NCI-H82 (cell line): ENCODE results near the gene SYNDIG1.
"Not testable (repeated sequence)": the region's sequence is repeated elsewhere in the genome, so short reads cannot be mapped to it uniquely, and the experiment has no call there.

Experiments
- DNase-seq: peaks from one replicate; lab custom pipeline; 2025; lab: John Stamatoyannopoulos, UW

SYNDIG1 gene

DNA sequence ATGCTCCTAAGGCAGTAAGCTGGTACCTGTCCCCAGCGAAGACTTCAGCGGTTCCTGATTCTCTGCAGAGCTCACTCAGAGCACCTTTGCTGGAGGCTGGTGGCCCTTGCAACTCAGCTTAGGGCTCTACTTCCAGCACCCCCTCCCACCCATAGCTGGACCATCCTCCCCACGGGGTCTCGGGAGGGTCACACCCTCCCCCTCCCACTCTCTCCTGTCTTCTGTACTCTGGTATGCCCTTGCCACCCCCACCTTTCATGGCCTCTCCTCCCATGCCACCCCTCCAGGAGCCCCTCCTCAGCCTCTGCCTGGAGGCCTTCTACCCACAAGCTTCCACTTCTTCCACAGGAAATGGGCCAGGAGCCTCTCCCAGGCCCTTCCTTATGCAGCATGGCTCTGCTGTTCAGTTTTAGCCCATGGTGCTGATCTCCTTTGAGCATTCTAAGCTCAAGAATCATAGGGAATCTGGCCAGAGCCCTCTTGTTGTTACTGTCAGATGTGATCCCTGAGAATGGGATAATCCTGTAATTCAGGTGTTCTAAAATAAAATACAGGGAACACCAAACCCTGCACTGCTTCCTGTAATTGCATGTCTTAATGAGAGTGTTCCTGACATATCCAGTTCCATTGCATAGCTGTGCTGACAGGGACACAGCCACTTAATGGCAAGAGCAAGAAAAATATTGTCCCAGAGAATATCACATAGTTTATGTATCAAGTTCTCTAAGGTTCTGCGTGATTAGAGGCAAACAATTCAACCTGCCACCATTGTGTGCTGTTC lies 142.1 kb downstream of the SYNDIG1 start:
- no peak for DNase-seq

- DNase-seq = no peak
Observed at GRCh38 chr20:24612799-24613775, 143.7 kb downstream of the SYNDIG1 start.

DNA sequence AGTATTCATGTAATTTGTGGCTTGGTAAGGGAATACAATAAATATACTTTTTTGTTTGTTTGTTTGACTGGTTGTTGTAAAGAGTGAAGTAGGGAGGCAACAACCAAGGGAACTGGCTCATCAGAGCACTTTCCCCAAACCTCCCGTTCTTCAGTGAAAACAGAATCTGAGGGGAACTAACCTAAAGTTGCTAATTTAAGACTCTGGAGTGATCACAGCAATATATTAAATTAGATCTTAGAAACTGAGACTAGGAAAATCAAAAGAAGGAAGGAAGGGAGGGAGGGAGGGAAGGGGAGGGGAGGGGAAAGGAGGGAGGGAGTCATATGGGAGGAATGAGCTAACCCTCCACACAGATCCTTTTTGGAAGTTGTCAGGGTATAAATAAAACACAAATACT lies 144.9 kb downstream of the SYNDIG1 start:
- DNase-seq = no peak

DNA sequence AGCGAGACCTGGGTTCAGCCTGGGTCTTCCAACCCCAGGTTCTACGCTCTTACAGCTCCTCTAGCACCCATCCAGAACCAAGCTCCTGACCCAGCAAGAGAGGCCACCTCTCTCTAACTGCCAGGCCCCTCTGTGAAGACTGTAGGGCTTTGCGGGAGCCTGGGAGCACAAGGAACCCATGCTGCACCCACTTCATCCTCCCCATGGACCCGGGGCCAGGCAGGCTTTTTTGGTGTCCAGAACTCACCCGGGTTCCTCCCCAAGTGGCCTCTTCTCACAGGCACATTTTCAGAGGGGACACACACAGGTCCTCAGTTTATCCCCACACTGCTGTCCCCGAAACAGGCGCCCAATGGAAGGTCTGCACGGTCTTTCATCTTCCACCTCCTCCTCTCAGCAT lies 145.9 kb downstream of the SYNDIG1 start:
- DNase-seq = no peak

DNA sequence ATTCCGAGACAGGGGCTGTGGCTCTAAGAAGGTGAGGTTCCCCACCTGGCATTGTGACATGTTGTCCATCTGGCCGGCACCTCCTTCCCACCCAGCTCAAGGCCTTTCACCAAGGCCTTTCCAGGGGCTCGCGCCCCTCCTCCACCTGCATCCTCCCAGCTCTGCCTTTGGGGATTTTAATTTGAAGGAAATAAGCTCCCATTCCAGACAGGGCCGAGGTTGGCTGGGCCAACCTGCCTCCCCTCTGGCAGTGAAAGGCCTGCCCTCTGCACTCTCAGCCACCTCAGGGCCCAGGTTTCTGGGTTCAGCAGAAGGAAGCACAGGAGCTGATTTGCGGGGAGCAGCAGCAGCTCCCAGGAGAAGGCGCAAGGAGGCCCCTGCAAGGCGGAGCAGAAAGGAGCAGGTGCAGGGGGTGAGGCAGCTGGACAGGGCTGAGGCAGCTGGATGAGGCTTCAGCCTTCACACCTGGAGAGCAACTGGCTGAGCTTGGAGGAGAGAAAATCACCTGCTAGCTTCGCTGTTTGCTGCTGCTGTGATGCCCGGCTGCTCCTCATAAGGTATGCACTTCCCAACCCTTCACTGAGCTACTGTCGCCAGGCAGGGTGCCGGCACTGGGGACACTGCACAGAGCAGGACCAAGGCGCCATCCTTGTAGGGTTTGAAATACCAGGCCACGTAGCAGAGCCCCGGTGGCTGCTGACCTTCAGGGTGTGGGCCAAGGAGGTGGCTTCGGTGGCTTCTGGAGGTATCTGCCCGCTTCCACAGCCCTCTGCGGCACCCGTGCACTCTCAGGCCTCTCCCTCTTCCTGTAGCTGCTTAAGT lies 147.0 kb downstream of the SYNDIG1 start:
- DNase-seq = no peak

GRCh38 chr20:24617080-24617432 lies 147.6 kb downstream of the SYNDIG1 start:
- no peak for DNase-seq

DNA sequence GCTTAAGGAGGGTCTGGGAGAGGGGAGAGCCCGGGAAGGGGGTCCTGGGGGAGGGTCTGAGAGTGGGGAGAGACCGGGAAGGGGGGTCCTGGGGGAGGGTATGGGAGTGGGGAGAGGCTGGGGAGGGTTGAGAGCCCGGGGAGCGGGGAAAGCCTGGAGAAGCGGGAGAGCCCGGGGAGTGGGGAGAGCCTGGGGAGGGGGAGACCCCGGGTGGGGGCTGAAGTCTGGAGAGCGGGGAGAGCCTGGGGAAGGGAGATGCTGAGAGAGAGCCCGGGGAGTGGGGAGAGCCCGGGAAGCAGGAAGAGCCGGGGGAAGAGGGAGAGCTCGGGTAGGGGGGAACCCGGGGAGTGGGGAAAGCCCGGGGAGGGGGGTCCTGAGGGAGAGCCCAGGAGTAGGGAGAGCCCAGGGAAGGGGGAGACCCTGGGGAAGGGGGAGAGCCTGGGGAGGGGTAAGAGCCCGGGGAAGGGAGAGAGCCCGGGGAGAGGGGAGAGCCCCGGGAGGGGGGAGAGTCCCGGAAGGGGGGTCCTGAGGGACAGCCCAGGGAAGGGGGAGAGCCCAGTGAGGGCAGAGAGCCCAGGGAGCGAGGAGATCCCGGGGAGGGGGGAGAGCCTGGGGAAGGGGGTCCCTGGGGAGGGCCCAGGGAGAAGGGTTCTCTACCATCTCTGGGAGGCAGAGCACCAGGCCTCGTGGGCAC lies 148.5 kb downstream of the SYNDIG1 start:
- no peak for DNase-seq

DNA sequence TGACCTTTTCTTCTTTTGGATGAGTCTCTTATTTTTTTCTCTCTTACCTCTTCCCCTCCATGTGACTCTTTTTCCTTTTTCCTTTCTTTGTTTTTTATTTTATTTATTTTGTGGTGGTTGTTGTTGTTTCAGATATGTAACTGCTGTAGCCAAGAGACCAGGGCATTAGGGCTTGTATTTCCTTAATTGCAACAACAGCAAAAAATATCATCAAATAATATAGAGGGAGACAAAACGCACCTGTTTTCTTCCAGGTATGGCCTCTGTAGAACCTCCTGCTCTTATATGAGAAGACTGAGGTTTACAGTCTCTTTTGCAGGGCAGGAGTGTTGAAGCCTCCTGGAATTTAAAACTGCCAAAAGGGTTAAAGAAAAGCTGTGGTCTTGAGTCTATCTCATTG lies 149.3 kb downstream of the SYNDIG1 start:
- no peak for DNase-seq

DNA sequence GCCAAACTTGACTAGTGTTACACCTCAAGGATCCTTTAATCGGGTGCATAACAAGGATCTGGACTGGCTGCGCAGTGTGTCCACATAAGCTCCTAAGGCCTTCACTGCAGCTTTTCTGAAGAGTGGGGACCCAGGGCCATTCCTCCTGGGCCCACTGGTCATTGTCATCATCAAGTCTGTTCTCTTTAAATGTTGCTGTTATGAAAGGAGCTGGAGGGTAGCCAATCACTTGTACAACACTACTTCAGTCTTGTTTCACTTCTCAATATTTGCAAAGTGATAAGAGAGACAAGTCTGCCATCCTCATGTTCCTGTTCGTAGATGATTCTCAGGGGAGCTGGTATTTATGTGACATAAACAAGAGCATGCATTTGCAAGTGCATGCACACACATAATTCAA lies 149.8 kb downstream of the SYNDIG1 start:
- DNase-seq = no peak

- no peak for DNase-seq
Observed at GRCh38 chr20:24620937-24621519, 151.6 kb downstream of the SYNDIG1 start.

GRCh38 chr20:24622856-24623255 lies 153.4 kb downstream of the SYNDIG1 start:
- DNase-seq = no peak

- not testable (repeated sequence) for DNase-seq
Observed at GRCh38 chr20:24626141-24626540, 156.7 kb downstream of the SYNDIG1 start.

DNA sequence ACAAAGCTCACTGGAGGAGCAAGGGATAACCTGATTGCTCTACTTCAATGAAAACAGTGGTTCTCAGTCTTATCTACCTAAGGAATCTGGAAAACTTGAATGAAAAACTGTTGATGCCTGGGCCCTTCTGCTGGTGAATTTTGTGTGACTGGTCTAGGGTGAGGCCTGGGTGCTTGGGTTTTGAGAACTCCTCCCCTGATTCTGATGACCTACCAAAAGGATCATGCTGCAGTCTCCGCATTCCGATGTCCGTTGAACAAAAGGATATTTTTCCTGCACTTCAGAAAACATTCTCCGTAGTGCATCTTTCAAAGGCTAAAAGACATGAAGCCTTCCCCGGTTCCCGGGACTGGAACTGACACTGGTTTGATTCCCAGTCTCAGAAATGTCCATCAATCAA lies 157.9 kb downstream of the SYNDIG1 start:
- DNase-seq = no peak

DNA sequence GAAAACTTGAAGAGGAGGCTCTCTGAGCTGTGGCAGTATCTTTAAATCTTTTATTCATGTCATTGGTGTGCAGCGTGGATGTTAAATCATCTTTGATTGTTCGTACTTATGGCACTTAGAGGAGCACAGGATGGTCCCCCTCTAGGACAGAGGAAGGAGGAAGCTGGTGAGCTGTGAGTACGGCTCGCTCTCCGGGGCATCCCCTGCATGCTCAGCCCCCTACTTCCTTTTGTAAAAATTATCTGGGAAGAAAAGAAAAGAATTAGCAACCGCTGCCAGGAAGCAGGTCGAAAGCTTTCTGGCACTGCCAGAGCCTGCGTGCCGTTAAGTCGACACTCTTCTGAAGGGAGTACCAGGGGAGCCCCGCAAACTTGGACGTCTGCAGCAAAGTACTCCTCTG lies 158.5 kb downstream of the SYNDIG1 start:
- DNase-seq = no peak

DNA sequence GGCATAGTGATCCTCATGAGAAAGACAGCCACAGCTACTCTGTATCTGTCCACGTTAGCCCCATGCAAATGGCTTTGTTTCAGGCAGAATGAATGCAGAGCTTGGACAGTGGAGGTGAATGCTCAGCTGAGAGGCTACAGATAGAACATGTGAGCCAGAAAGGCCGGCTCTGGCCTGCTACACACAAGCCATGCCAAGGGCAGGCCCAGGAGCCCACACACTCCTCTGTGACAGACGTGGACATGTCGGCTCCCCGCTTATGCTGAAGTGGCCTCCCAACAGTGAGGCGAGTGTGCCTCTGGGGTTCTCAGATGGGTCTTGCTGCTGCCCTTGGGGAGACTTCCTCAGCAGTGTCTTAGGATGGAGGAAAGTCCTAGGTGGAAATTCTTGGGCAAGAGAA lies 159.6 kb downstream of the SYNDIG1 start:
- no peak for DNase-seq

DNA sequence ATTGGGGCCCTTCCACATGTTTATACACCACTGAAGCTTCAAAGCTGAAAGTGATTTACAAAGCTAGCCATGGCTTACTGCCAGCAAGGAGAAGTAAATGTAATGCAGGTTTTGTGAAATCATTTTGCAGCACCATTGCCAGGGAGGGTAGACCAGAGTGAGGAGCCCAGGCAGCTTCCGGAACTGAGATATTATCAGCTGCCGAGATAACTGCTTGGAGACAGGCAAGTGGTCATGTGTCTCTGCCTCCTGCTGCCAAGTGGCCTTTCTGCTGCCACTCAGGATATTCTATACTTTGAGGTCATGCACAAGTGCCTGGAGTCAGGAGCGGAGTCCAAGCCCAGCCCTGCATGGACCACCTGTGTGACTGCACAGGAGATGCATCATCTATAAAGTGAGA lies 160.2 kb downstream of the SYNDIG1 start:
- DNase-seq = no peak

DNA sequence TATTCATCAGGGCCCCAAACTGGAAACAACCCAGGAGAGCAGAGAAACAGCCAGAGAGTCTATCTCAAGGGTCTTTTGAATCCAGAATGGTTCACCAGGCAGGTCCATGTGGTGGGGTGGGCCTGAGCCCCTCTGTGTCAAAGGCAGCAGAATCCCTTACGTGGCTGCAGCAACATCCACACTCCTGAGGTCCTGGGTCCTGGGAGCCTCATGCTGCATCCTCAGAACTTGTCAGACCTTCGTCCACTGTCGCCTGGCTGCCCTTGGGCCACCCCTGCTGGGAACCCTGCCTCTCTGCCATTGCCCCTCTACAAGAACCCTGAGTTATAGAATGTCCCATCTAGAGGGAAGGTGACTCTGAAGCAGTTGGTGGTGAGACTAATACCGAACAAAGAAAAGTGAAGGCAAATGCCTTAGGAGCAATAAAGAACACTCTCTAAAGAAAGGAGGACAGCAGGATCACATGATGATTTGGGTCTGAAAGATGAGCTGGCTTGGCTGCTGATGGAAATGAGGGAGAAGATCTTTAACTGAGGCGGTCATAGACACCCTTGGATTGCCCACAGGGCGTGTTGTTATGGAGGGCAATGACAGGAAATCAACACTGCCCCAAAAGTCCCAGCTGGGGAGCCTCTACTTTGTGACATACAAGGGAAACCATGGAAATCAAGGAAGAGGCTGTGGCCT lies 161.2 kb downstream of the SYNDIG1 start:
- DNase-seq = no peak

GRCh38 chr20:24631173-24631505 lies 161.7 kb downstream of the SYNDIG1 start:
- no peak for DNase-seq

DNA sequence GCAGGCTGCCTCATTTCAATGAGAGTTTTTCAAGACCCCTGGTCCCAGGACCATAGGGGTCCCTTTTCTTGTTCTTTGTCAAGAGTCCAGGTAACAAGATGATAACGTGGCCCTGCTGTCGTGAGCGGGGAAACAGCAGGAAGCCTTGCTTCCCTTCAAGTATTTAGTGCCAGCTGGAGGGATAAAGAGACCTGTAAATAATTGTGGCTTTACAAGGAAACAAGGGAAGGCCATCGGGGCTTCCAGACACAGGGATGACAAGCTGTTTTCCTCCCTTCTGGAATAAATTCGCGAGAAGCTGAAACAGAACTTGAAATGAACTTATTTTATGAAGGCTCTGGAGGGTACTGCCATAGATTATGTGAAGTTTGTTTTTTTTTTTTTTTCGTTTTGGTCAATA lies 163.2 kb downstream of the SYNDIG1 start:
- DNase-seq = peak; percentile 65

DNA sequence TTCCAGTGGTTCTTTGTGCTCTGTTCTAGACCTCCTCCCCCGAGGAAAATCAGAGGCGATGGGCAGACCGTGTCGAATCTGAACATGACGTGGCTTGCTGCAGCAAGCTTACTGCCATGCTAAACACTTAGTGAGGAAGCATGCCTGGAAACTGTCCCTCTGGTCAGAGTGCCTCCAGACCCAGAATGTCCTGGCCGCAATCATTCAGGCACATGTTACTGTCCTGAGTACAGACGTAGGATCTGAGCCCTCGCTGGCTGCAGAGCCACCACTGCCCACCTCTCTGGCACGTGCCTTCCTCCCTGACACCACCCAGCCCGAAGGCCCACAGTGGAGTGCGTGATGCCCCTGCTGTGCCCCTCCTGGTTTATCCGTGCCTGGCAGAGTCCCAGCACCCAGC lies 163.6 kb downstream of the SYNDIG1 start:
- no peak for DNase-seq

DNA sequence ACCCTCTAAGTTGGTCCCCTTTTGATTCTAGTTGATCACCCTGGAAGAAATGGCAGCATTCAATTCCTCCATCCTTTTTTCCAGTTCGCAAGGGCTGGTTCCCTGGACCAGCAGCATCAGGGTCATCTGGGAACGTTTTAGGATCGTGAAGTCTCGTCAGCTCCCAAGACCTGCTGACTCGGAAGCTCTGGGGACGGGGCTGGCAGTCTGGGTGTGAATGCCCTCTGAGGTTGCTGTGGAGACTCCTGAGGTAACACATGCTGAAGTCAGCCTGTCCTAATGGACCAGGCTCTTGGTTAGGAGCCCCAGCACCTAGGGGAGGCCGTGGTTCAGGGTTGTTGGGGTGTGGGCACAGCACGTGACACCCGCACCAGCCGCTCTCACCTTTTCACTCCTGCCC lies 164.1 kb downstream of the SYNDIG1 start:
- no peak for DNase-seq
